ENCODE results near the gene ALX3.

The ALX3 gene

GRCh38 chr1:110070671-110071242 lies at the start of gene ALX3:
Gene ALX3, minus strand, starts transcription at chr1:110070672. Its CDS starts 60 bp downstream, at chr1:110070612.
- no peak for DNase-seq (ENCODE audit: low spot score)
- CTCF ChIA-PET: interaction anchor here (1.3 to 2.2 kb wide), 3 partner anchors 17 to 35 kb away, joined by 4 to 8 read pairs (median 5); no protein-coding TSS in a partner anchor
- TF ChIP-seq, protein P1, sequence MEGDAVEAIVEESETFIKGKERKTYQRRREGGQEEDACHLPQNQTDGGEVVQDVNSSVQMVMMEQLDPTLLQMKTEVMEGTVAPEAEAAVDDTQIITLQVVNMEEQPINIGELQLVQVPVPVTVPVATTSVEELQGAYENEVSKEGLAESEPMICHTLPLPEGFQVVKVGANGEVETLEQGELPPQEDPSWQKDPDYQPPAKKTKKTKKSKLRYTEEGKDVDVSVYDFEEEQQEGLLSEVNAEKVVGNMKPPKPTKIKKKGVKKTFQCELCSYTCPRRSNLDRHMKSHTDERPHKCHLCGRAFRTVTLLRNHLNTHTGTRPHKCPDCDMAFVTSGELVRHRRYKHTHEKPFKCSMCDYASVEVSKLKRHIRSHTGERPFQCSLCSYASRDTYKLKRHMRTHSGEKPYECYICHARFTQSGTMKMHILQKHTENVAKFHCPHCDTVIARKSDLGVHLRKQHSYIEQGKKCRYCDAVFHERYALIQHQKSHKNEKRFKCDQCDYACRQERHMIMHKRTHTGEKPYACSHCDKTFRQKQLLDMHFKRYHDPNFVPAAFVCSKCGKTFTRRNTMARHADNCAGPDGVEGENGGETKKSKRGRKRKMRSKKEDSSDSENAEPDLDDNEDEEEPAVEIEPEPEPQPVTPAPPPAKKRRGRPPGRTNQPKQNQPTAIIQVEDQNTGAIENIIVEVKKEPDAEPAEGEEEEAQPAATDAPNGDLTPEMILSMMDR (conservative IDR thresholded peaks at IDR 0.05; ENCODE audit: low read depth): no peak
- H3K27ac ChIP-seq: no peak within 1 kb of the TSS
- POLR2A ChIA-PET (ENCODE audit: low non-redundant PET): no interaction called here

DNA sequence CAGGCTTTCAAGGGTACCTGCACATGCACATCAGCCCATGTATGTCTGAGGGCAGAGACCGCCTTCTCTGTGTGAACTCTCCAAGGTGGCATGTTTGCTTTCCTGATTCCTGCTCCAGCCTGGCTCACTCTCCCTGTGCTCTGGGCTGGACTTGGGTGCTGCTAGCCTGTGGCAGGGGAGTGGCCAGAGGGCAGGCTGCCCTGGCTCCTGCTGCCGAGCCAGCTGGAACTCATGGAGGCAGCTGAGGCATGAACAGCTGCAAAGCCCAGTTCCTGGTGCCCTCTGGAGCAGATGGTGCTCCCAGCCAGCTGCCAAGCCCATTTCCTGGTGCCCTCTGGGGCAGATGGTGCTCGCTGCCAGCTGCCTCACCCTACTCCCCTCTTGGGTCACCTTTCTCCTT lies 49.4 kb upstream of the ALX3 start:
- DNase-seq (ENCODE audit: low spot score): no peak
- TF ChIP-seq, protein P1 (conservative IDR thresholded peaks at IDR 0.05; ENCODE audit: low read depth): no peak
- ChIA-PET CTCF (no interaction called here), POLR2A (ENCODE audit: low non-redundant PET) (no interaction called here)
- no peak overlapping the region for H3K27ac ChIP-seq

GRCh38 chr1:110118636-110119396 lies 48.3 kb upstream of the ALX3 start:
- no peak for DNase-seq (ENCODE audit: low spot score)
- H3K27ac ChIP-seq: no peak overlapping the region
- CTCF ChIA-PET: no interaction called here
- POLR2A ChIA-PET (ENCODE audit: low non-redundant PET): no interaction called here
- TF ChIP-seq, protein P1 (conservative IDR thresholded peaks at IDR 0.05; ENCODE audit: low read depth): no peak

- CTCF ChIA-PET: interaction anchor here (0.6 kb wide), 2 partner anchors 9 to 11 kb away, joined by 3 read pairs; no protein-coding TSS in a partner anchor
- TF ChIP-seq, protein P1 (conservative IDR thresholded peaks at IDR 0.05; ENCODE audit: low read depth): no peak
- POLR2A ChIA-PET (ENCODE audit: low non-redundant PET): no interaction called here
- no peak for DNase-seq (ENCODE audit: low spot score)
- H3K27ac ChIP-seq: no peak overlapping the region
Observed at GRCh38 chr1:110114784-110115183, 44.3 kb upstream of the ALX3 start.

- POLR2A ChIA-PET (ENCODE audit: low non-redundant PET): no interaction called here
Observed at GRCh38 chr1:110114173-110114572, 43.7 kb upstream of the ALX3 start.

GRCh38 chr1:110113551-110113950 lies 43.1 kb upstream of the ALX3 start:
- TF ChIP-seq, protein P1 (conservative IDR thresholded peaks at IDR 0.05; ENCODE audit: low read depth): no peak
- POLR2A ChIA-PET (ENCODE audit: low non-redundant PET): no interaction called here
- DNase-seq (ENCODE audit: low spot score): no peak
- CTCF ChIA-PET: interaction anchor here (0.5 to 1.3 kb wide), 3 partner anchors 10 to 341 kb away, joined by 3 to 4 read pairs (median 4); no protein-coding TSS in a partner anchor
- H3K27ac ChIP-seq: no peak overlapping the region

More at GRCh38 chr1:110114173-110114572, 43.7 kb upstream of the ALX3 start:
- TF ChIP-seq, protein P1 (conservative IDR thresholded peaks at IDR 0.05; ENCODE audit: low read depth): no peak
- no peak overlapping the region for H3K27ac ChIP-seq
- DNase-seq (ENCODE audit: low spot score): no peak
- CTCF ChIA-PET: interaction anchor here (0.6 kb wide), 1 partner anchor 8 kb away, joined by 3 read pairs; no protein-coding TSS in a partner anchor
